GM18520 (cell line): ENCODE measurements around the gene AGBL3.

ENCODE experiments used
- ATAC-seq: cut with Tn5 transposase; IDR thresholded peaks from one replicate; pipeline ENCODE4 v1.9.1; 2021; ENCODE audit not compliant: unreplicated experiment

AGBL3 gene

GRCh38 chr7:135143885-135144668, 157.8 kb downstream of the AGBL3 start:
- no peak for ATAC-seq

GRCh38 chr7:135147341-135147898, 161.1 kb downstream of the AGBL3 start:
- ATAC-seq = no peak

GRCh38 chr7:135147899-135148721, 161.8 kb downstream of the AGBL3 start, which contains the start of gene TMEM140:
Gene TMEM140 (plus strand): TSS chr7:135148072. CDS start chr7:135164442, 16,370 bp downstream.
- ATAC-seq = peak; percentile 67

- ATAC-seq = no peak
These were observed 163.9 kb downstream of the AGBL3 start for GRCh38 chr7:135150072-135150782.

- no peak for ATAC-seq
These were observed 164.8 kb downstream of the AGBL3 start for GRCh38 chr7:135151132-135151531.

- ATAC-seq = no peak
These were observed 165.2 kb downstream of the AGBL3 start for GRCh38 chr7:135151533-135151932.

- ATAC-seq = no peak
These were observed 166.1 kb downstream of the AGBL3 start for GRCh38 chr7:135152442-135152841.

GRCh38 chr7:135154734-135155133, 168.4 kb downstream of the AGBL3 start:
- ATAC-seq = no peak

- no peak for ATAC-seq
These were observed 170.0 kb downstream of the AGBL3 start for GRCh38 chr7:135156290-135156689.

- no peak for ATAC-seq
These were observed 171.9 kb downstream of the AGBL3 start for GRCh38 chr7:135158141-135158655.

GRCh38 chr7:135158874-135159273, 172.6 kb downstream of the AGBL3 start:
- ATAC-seq = no peak

- peak; percentile 2 for ATAC-seq
These were observed 173.2 kb downstream of the AGBL3 start for GRCh38 chr7:135159359-135160085.

GRCh38 chr7:135160098-135160857, 174.0 kb downstream of the AGBL3 start:
- peak; percentile 26 for ATAC-seq

GRCh38 chr7:135160858-135161653, 174.7 kb downstream of the AGBL3 start:
- no peak for ATAC-seq

GRCh38 chr7:135161669-135162068, 175.4 kb downstream of the AGBL3 start:
- no peak for ATAC-seq

- no peak for ATAC-seq
These were observed 176.2 kb downstream of the AGBL3 start for GRCh38 chr7:135162382-135163001.

- ATAC-seq = no peak
These were observed 178.2 kb downstream of the AGBL3 start for GRCh38 chr7:135164357-135165061.

- no peak for ATAC-seq
These were observed 179.6 kb downstream of the AGBL3 start for GRCh38 chr7:135165862-135166261.
